ENCODE results near the gene C10orf71.

Gene C10orf71

GRCh38 chr10:49347827-49348226 lies 48.9 kb downstream of the C10orf71 start:
- DNase-seq, result no peak

GRCh38 chr10:49348593-49348992 lies 49.6 kb downstream of the C10orf71 start:
- no peak for DNase-seq

- DNase-seq, result no peak
These were observed 50.4 kb downstream of the C10orf71 start for GRCh38 chr10:49349390-49349789.

DNA sequence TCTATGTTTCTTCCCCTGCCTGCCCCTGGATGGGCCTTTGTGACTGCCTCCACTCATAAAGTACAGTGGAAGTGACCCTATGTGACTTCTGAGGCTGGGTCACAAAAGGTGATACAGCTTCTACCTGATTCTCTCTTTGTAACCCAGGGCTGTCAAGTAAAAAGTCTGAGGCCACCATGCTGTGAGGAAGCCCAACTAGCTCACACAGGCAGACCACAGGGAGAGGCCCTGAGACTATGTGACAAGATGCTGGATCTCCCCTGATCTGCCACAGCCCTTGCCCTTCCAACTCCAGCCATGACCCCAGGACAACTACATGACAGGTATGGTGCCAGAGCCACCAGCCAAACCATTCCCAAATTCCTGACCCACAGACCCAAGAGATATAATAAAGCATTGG lies 51.2 kb downstream of the C10orf71 start:
- DNase-seq, result no peak

GRCh38 chr10:49350846-49351532 lies 52.0 kb downstream of the C10orf71 start:
- no peak for DNase-seq

GRCh38 chr10:49351669-49352068 lies 52.7 kb downstream of the C10orf71 start:
- no peak for DNase-seq

DNA sequence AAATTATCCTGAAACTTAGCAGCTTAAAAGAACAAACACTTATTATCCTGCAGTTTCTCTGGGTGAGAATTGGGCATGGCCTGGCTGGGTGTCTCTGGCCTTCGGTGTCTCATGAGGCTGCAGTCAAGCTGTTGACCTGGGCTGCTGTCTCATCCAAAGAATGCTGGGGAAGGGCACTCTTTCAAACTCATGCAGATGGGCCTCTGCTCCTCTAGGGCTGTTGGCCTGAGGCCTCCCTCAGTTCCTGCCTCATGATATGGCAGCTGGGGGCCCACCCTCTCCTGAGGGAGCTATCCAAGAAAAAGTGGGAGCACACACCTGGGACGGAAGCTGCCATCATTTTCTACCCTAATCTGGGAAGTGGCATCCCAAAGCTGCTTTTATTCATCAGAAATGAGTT lies 53.4 kb downstream of the C10orf71 start:
- no peak for DNase-seq

DNA sequence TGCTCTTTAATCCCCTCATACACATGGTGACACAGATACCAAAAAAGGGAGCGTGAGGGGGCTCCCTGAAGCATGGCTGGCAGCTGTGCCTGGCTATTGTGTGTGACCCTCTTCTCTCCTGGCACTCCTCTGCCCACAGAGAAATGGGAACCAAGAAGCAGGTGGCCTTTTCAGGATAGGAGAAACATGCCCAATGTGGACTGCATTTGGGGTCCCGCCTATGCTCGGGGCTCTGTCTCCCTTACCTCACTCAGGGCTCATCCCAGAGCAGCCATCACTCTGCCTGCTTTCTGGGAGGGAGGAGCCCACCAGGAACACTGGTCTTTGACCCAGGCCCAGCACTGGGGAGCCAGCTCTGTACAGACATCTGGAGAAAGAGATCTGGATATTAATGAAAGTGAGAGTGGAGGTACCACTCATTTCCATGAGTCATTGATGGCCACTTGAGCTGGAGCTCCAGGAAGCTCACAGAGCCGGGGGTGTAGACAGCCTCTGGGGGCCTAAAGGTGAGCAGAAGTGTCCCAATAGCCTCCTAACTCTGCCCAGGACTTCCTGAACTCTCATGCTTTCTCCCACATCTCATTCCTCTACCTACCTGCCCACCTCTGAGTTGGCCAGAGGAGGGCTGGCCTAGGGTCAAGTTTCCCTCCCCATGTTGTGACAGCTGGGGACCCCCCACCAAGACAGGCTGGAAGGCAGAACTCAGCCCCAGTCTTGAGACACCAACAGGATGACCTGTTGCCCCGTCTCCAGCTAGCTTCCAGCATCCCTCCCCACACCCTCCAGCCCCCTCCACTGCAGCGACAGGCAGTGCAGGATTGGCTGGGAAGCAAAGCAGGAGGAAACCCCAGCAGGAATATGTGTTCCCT lies 54.3 kb downstream of the C10orf71 start:
- no peak for DNase-seq

DNA sequence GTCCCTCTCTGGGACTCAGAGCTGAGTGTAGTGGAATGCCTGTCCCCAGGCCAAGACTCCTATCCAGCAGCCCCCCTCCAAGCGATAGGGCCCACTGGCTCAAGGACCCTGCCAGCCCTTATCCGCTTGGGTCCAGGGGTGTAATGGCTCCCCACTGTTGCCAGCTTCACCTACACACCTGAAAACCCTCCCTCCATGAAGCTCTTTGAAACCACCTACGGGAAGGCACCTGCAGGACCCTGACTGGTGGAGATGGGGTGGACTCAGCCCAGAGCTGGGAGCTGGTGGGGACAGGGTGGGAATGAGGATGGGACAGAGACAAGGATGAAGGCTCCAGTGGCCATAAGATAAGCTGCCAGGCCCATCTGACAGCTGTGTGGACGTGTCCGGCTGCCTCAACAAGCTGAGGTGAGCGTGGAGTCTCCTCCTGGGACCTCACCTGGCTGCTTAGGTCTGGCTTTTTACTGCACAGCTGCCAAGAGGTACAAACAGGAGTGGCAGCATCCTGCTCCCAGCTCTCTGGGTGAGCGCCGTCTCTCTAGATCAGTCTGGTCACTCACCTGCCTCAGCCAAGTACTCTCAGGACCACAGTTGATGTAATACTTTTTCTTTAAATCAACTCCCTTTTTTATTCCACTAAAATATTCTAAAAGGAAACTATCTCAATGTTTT lies 55.1 kb downstream of the C10orf71 start:
- no peak for DNase-seq

- DNase-seq, result no peak
These were observed 55.6 kb downstream of the C10orf71 start for GRCh38 chr10:49354593-49354992.

GRCh38 chr10:49355221-49355620 lies 56.3 kb downstream of the C10orf71 start:
- no peak for DNase-seq

GRCh38 chr10:49356181-49356580 lies 57.2 kb downstream of the C10orf71 start:
- DNase-seq, result no peak

DNA sequence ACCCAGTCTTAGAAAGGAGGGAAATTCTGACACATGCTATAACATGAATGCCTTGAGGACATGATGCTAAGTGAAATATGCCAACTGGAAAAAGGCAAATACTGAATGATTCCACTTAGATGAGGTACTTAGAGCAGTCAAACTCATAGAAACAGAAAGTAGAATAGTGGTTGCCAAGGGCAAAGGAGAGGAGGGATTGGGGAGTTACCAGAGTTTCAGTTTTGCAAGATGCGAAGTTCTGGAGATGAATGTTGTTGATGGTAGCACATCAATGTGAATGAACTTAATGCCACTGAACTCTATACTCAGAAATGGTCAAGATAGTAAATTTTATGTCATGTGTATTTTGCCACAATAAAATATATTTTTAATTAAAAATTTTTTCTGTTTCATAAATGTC lies 58.0 kb downstream of the C10orf71 start:
- DNase-seq, result no peak

DNA sequence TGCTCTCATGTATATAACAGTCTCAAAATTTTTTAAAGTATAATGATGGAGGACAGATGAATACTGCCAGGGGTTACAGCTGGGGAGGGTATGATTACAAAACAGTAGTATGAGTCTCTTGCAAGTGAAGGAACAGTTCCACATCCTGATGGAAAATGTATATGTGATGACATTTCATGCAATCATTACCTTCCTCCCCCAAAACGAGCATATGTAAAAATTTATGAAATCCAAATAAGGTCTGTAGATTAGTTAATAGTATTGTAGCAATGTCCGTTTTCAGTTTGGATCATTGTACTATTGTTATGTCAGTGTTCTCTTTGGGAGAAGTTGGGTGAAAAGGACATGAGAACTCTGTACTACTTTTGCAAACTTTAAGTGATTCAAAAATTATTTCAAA lies 58.9 kb downstream of the C10orf71 start:
- no peak for DNase-seq

GRCh38 chr10:49359349-49360270 lies 60.6 kb downstream of the C10orf71 start:
- DNase-seq, result no peak

GRCh38 chr10:49360271-49361177 lies 61.6 kb downstream of the C10orf71 start:
- DNase-seq, result no peak

DNA sequence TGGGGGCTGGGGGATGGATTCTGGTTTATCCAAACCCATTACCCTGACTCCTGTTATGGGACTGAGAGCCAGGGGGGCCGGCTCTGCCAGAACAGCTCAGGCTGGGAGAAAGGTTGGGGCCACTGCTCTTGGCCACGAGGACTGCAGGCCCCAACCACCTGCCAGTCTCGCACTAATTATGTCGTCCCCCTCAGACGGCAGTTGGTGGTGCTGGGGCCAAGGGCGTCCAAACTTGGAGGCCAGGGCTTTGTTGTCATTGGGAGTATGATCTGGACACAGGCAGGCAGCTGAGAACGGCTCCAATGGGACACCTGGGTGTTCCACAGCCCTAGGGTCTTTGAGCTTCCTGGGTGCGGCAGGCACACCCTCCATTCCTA lies 62.2 kb downstream of the C10orf71 start:
- no peak for DNase-seq

DNA sequence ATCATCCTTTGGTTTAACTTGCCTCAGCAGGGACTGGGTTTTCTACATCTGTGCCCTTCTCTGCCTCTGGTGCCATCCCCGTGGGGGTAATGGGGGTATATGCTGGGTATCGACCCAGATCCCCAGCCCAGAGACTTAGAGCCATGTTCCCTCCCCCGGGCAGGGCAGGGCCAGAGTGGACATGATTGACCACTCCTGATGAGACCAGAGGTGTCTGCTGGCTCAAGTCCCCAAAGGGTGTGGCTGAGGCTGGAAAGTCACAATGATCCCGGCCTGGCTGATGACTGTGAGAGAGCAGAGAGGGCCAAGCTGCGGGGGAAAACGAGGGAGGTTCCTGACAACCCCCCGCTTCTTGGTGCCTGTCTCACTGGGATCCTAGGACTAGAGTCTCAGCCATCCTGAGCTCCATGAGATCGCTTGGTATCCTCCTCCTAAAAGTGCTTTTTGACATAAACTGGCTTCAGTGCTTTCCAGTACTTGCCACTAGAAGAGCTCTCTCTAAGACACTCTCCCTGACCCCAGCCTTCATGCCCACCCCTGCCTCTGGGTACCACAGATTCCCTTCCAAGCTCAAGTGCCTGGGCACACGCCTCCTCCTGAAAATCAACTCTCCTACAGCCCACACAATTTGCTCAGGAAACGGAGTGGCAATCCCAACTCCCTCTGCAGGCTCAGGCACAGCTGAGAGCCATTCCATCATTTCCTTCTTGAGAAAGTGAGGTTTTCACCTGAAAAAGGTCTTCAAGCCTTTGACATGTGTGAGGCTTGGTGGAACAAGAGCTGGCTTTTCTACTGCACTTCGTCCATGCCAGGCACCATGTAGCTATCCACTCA lies 63.0 kb downstream of the C10orf71 start:
- DNase-seq, result no peak

DNA sequence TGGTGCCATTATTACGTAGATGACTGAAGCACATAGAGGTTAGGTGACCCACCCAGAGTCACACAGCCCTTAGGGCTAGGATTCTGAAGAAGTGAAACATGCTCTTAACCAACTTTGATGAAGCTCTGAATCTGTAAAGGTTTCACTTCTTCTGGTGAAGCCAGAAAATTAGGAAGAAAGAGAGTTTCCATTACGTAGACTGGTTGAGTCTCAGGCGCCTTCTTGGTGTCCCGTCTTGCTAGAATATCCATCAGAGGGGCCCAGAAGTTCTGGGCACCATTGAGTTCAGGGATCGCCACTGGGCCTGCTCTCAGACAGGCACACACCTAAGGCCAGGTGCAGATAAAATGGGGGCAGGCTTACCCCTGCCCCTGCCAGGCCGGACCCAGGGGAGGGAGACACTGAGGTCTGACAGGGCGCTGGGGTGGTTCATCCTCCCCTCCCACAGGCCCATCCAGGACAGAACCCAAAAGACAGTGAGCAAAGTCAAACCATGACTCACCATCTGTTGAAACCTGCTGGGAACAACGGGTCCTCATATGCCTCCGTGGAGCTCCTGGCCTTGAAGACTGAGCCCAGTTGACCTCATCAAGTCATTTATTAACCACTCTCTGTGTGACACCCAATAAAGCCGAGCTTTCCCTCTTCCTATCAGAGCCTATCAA lies 63.8 kb downstream of the C10orf71 start:
- no peak for DNase-seq

All from NCI-H2029 treated with DMSO at 0.1 percent for 48 hours (cell line).